ENCODE measurements around the gene CDC37. TPM values are rescaled to one million over a fixed set of nuclear protein-coding genes. Genes with fewer than 3 reads are reported as not detected.

The CDC37 gene
- total RNA-seq, 1 experiment from 2014 or later: 89.3 TPM

GRCh38 chr19:10353793-10354391 is 49.5 kb downstream of the CDC37 start:
- DNase-seq (ENCODE audit: low read depth): no peak

GRCh38 chr19:10352764-10353671 is 50.3 kb downstream of the CDC37 start:
- no peak for DNase-seq (ENCODE audit: low read depth)

- DNase-seq (ENCODE audit: low read depth): no peak
Measured at GRCh38 chr19:10346509-10346908, 56.8 kb downstream of the CDC37 start.

GRCh38 chr19:10344780-10345179 is 58.6 kb downstream of the CDC37 start:
- no peak for DNase-seq (ENCODE audit: low read depth)

GRCh38 chr19:10343495-10343894 is 59.8 kb downstream of the CDC37 start:
- no peak for DNase-seq (ENCODE audit: low read depth)

Other genes starting within 250 kb of the CDC37 start
- 100 and 108 TPM in 2 replicates for gene DNMT1, start 208.6 kb downstream of the CDC37 start, total RNA-seq (2014; rRNA removed; shearing (Covaris generic))
- gene S1PR2, start 172.2 kb downstream of the CDC37 start, total RNA-seq (2014; rRNA removed; shearing (Covaris generic)): 4.7 and 4.9 TPM in 2 replicates
- gene MRPL4, start 151.3 kb downstream of the CDC37 start, total RNA-seq (2014; rRNA removed; shearing (Covaris generic)): 57.6 and 71.7 TPM in 2 replicates
- 75.1 and 81.1 TPM in 2 replicates for gene ICAM1, start 132.4 kb downstream of the CDC37 start, total RNA-seq (2014; rRNA removed; shearing (Covaris generic))
- gene ICAM4, start 116.6 kb downstream of the CDC37 start, total RNA-seq (2014; rRNA removed; shearing (Covaris generic)): 0.24 and 0.39 TPM in 2 replicates
- gene ICAM5, start 113.6 kb downstream of the CDC37 start, total RNA-seq (2014; rRNA removed; shearing (Covaris generic)): 12.0 and 15.8 TPM in 2 replicates
- gene ZGLP1, start 93.7 kb downstream of the CDC37 start, total RNA-seq (2014; rRNA removed; shearing (Covaris generic)): 0.88 and 1.2 TPM in 2 replicates
- gene FDX2, start 87.5 kb downstream of the CDC37 start, total RNA-seq (2014; rRNA removed; shearing (Covaris generic)): 33.0 and 50.1 TPM in 2 replicates
- 9.0 and 11.8 TPM in 2 replicates for gene RAVER1, start 70.0 kb downstream of the CDC37 start, total RNA-seq (2014; rRNA removed; shearing (Covaris generic))
- gene ICAM3, start 63.9 kb downstream of the CDC37 start, total RNA-seq (2014; rRNA removed; shearing (Covaris generic)): 16.8 and 21.5 TPM in 2 replicates
- 44.6 and 56.8 TPM in 2 replicates for gene TYK2, start 23.0 kb downstream of the CDC37 start, total RNA-seq (2014; rRNA removed; shearing (Covaris generic))
- gene PDE4A, start 17.0 kb upstream of the CDC37 start, total RNA-seq (2014; rRNA removed; shearing (Covaris generic)): 1.3 and 2.0 TPM in 2 replicates
- 46.1 and 62.7 TPM in 2 replicates for gene KEAP1, start 99.8 kb upstream of the CDC37 start, total RNA-seq (2014; rRNA removed; shearing (Covaris generic))
- gene S1PR5, start 113.9 kb upstream of the CDC37 start, total RNA-seq (2014; rRNA removed; shearing (Covaris generic)): 0.29 TPM in 1 of 2 replicates, not detected in the other
- 13.2 and 16.3 TPM in 2 replicates for gene ATG4D, start 140.4 kb upstream of the CDC37 start, total RNA-seq (2014; rRNA removed; shearing (Covaris generic))
- 10.1 and 12.1 TPM in 2 replicates for gene KRI1, start 162.5 kb upstream of the CDC37 start, total RNA-seq (2014; rRNA removed; shearing (Covaris generic))
- 32.9 and 58.4 TPM in 2 replicates for gene CDKN2D, start 165.4 kb upstream of the CDC37 start, total RNA-seq (2014; rRNA removed; shearing (Covaris generic))
- 0.49 and 2.5 TPM in 2 replicates for gene AP1M2, start 183.8 kb upstream of the CDC37 start, total RNA-seq (2014; rRNA removed; shearing (Covaris generic))
- gene SLC44A2, start 222.0 kb upstream of the CDC37 start, total RNA-seq (2014; rRNA removed; shearing (Covaris generic)): 16.5 and 21.1 TPM in 2 replicates

Measured in RPMI7951 (cell line).